ENCODE results near the gene DRAM2.
"Not testable (repeated sequence)": the region's sequence is repeated elsewhere in the genome, so short reads cannot be mapped to it uniquely, and the experiment has no call there.

DRAM2 gene

DNA sequence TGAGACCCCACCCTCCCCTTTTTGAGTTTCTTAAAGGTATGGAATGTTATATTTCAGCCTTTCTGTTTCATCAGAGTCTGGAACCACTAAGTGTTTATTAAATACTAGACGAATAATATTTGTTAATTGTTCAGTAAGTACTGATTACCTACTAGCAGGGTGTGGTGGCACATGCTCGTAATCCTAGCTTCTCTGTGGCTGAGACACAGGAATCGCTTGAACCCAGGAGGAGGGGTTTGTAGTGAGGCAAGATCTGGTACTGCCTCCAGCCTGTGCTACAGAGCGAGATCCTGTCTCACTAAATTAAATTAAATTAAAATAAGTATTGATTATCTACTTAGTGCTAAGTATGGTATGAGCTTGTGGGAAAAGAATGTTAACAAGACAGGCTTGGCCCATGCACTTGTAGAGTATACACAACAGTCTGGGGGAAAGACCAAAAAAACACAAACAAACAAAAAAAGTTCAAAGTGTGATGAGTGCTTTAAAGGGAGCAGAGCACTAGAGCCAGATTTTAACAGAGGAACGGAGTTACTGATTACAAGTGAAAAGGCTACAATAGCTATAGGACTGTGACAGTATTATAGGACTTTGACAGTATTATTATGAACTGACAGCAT is 2.6 kb upstream of the DRAM2 start:
- no peak for DNase-seq

- DNase-seq: no peak
Measured at GRCh38 chr1:111141245-111142220, 1.6 kb upstream of the DRAM2 start.

GRCh38 chr1:111140680-111140967 is 731 bp upstream of the DRAM2 start:
- DNase-seq: peak; percentile 61

DNA sequence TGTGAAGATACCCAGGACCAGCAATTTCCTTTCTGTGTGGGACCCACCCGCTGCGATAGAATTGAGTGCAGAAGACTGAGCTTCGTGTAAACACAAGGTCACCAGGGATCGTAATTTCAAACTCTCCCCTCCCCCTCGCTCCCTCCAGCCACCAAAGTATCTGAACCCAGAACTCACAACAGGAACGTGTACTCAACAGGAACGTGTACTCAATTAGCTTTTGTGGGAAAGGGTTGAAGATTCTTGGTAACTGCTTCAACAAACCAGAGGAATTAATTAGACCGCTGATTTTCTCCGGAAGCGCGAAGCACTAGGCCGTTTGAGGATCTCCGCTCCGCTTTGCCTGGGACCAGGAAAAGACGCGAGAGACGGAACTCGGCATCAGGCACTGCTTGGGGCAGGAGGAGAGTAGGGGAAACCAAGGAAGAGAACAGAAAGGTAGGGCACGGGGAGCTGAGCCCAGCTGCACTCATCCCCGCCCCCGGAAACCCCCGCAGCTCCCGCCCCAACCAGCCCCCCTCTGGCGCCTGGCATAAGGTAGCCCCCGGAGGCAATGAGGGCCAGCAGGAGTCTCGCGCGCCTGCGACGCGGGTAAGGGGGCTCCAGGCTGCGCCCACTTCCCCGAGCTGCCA is 453 bp downstream of the DRAM2 start:
- DNase-seq: peak; percentile 68

GRCh38 chr1:111133866-111134265 is 6.0 kb downstream of the DRAM2 start:
- DNase-seq: no peak

GRCh38 chr1:111131693-111132092 is 8.2 kb downstream of the DRAM2 start:
- no peak for DNase-seq

DNA sequence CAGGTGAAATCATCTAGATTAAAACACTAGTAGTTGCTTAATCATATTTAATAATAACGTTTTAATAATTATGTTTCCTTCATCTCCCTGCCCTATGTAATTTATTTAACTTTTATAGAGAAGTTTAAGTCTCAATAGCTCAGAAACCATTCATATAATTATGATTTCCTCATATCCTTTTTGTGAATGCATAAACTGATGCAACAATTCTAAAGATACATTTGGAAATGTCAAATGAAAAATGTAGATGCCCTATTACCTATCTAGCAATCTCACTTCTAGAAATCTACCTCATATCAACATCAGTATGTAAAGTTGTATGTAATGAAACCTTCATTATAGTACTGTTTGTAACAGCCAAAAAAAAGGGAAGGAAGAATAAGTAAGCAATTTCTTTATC is 10.5 kb downstream of the DRAM2 start:
- no peak for DNase-seq

- no peak for DNase-seq
Measured at GRCh38 chr1:111127923-111128643, 11.8 kb downstream of the DRAM2 start.

DNA sequence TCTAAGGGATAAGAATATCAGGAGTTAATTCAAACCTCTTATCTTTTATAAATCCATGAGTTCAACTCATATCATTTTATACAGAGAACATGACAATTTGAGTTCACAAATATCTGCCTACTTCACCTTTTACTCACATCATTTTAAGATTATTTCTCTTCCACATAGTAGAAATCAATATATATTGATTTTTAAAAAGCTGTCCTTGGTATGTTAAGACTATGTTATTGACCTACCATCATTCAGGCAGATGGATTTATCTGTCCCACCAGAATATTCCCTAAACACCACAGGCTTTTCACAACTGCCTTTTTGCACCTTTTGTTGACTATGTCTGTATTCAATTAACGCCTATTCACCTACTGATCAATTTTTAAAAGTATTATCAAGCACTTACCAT is 13.5 kb downstream of the DRAM2 start:
- DNase-seq: no peak

- no peak for DNase-seq
Measured at GRCh38 chr1:111116496-111116895, 23.4 kb downstream of the DRAM2 start.

GRCh38 chr1:111110197-111110899 is 29.5 kb downstream of the DRAM2 start:
- DNase-seq: peak; percentile 8

- no peak for DNase-seq
Measured at GRCh38 chr1:111104981-111105380, 34.9 kb downstream of the DRAM2 start.

DNA sequence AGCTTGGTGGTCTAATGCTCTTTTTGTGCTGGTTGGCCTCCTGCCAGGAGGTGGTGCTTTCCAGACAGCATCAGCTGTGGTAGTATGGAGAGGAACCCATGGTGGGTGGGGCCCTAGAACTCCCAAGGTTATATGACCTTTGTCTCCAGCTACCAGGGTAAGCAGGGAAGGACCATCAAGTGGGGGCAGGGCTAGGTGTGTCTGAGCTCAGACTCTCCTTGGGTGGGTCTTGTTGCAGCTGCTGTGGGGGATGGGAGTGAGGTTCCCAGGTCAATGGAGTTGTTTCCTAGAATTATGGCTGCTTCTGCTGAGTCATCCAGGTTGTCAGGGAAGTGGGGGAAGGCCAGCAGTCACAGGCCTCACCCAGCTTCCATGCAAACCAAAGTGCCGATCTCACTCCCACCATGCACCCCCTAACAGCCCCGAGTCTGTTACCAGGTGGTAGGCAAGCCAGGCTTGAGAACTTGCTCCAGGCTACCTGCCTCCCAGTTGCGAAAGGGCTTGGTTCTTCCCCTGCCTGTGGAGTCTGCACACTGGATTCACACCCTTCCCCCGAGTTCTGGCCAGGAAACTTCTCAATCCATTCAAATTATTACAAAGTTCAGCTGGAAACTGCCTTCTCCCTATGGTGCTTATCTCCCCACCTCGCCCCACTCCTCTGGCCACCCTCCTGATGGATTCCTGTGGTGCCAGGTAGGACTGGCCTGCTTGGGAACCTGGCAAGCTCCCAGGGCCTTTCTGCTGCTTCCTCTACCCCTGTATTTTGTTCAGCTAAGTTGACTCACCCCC is 37.8 kb downstream of the DRAM2 start:
- DNase-seq: no peak

DNA sequence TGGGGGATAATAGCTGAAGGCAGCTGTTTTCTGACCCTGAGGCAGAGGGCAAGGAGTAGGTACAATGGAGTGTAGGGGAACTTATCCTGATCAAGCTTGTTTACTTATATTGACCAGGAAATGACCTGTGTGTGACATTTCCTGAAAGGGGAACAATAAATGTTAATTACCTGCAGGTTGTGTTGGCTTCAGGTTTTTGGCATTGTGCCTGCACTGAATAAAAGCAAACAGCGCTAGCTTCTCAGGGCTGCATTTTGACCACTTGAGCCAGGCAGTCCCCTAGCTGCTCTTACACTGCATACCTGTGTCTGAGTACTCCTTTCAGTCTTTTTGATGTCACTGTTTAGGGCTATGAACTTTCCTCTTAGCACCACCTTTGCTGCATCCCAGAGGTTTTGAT is 40.6 kb downstream of the DRAM2 start:
- DNase-seq: no peak

DNA sequence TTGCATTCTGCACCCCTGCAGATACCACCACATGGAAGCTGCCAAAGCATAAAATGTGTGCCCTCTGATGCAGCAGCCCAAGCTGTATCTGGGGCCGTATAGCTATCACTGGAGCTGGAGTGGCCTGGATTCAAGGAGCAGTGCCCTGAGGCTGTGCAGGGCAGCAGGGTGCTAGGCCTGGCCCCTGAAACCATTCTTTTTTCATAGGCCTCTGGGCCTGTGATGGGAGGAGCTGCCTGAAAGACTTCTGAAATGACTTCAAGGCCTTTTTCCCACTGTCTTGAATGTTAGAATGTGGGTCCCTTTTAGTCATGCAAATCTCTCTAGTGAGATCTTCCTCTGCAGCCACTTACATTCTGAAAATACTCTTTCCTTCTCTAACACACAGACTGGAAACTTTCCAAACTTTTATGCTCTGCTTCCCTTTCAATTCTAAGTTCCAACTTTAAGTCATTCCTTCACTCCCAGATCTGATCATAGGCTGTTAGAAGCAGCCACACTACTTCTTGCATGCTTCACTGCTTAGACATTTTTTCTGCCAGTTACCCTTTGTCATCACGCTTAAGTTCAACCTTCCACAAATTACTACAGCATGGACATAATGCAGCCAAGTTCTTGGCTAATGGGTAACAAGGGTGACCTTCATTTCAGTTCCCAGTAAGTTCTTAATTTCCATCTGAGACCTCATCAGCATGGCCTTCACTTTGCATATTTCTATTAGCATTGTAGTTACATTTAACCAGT is 42.4 kb downstream of the DRAM2 start:
- no peak for DNase-seq

DNA sequence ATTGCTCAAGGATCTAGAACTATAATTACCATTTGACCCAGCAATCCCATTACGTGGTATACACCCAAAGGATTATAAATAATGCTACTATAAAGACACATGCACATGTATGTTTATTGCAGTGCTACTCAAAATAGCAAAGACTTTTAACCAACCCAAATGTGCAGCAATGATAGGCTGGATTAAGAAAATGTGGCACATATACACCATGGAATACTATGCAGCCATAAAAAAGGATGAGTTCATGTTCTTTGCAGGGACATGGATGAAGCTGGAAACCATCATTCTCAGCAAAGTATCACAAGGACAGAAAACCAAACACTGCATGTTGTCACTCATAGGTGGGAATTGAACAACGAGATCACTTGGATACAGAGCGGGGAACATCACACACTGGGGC is 44.5 kb downstream of the DRAM2 start:
- DNase-seq: not testable (repeated sequence)

DNA sequence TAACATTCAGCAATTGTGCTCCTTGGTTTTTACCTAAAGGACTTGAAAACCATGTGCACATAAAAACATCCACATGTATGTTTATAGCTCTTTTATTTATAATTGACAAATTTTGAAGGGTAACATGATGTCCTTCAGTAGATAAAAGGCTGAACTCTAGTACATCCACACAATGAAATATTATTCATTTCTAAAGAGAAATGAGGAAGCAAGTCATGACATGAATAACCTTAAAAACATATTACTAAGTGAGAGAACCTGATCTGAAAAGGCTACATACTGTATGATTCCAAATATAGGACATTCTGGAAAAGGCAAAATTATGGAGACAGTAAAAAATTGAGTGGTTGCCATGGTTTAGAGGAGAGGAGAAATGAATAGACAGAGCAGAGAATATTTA is 50.3 kb downstream of the DRAM2 start:
- no peak for DNase-seq

DNA sequence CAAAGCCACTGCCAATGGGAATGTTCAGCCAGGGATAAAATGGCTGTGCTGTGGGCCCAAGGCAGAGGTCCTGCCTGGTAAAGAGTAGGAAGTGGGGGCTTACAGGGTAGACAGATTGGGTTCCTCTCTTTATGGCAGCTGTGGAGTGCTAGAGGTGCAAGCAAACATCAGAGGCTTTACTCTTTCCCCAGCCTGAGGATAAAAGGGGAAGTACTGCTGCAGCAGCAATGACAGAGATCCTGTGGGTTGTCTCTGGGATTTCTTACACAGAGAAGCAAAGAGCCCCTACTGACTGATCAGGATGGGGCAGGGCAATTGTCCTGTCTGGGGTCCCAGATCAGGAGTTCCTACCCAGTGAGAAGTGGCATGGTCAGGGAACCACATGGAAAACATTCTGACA is 54.2 kb downstream of the DRAM2 start:
- no peak for DNase-seq

GRCh38 chr1:111084999-111085398 is 54.9 kb downstream of the DRAM2 start:
- no peak for DNase-seq

DNA sequence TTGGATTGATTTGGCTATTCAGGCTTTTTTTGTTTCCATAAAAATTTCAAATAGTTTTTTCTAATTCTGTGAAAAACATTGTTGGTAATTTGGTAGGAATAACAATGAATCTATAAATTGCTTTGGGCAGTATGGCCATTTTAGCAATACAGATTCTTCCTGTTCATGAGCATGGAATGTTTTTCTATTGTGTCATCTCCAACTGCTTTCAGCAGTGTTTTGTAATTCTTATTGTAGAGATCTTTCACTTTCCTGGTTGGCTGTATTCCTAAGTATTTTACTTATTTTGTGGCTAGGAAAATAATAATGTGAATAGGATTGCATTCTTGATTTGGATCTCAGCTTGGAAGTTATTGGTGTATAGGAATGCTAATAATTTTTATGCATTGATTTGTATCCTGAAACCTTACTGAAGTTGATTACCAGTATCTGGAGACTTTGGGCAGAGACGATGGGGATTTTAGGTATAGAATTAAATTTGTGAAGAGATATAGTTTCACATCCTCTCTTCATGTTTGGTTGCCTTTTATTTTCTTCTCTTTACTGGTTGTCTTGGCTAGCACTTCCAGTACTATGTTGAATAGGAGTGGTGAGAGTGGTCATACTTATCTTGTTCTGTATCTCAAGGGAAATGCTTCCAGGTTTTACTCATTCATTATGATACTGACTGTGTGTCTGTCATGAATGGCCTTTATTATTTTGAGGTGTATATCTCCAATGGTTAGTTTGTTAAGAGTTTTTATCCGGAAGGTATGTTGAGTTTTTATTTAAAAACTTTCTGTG is 57.3 kb downstream of the DRAM2 start:
- DNase-seq: peak; percentile 74
